Subcutaneous abdominal adipose tissue (tissue), 5 donors: Measurements from ENCODE around the gene PANK4.

Experiments
- H3K27ac ChIP-seq: one replicate; pipeline ENCODE4 v1.7.0; 2013; ENCODE audit warnings: low read depth, mild to moderate bottlenecking, inconsistent platforms, low read length, moderate library complexity
- H3K27me3 ChIP-seq, 5 donors: one replicate each; pipeline ENCODE4 v1.7.0; 2013; ENCODE audit warnings: low read length in 5 of 5, inconsistent platforms in 1 of 5; ENCODE audit not compliant: control insufficient read depth in 5 of 5, insufficient read depth in 4 of 5
- H3K36me3 ChIP-seq, 5 donors: one replicate each; pipeline ENCODE4 v1.7.0; 2013; ENCODE audit warnings: low read length in 5 of 5; ENCODE audit not compliant: control insufficient read depth in 5 of 5, insufficient read depth in 5 of 5
- H3K4me1 ChIP-seq, 5 donors: one replicate each; pipeline ENCODE4 v1.7.0; 2013; ENCODE audit warnings: low read length in 5 of 5, mild to moderate bottlenecking in 3 of 5, moderate library complexity in 1 of 5; ENCODE audit not compliant: control insufficient read depth in 5 of 5, insufficient read depth in 5 of 5
- H3K4me3 ChIP-seq, 5 donors: one replicate each; pipeline ENCODE4 v1.7.0; 2013; ENCODE audit warnings: low read length in 5 of 5, low read depth in 1 of 5
- H3K9ac ChIP-seq, 5 donors: one replicate each; pipeline ENCODE4 v1.7.0; 2013; ENCODE audit warnings: low read length in 5 of 5, mild to moderate bottlenecking in 4 of 5, moderate library complexity in 3 of 5
- H3K9me3 ChIP-seq, 5 donors: one replicate each; pipeline ENCODE4 v1.7.0; 2013; ENCODE audit warnings: low read length in 5 of 5; ENCODE audit not compliant: control insufficient read depth in 5 of 5
- donor health status: healthy.
- donor health status: healthy.
- donor health status: healthy.
- donor health status: healthy.
- donor health status: healthy.

The PANK4 gene

GRCh38 chr1:2513939-2514652 lies 12.3 kb downstream of the PANK4 start:
- H3K9me3 ChIP-seq: no peaks in the 10 kb centered on the region
- H3K4me3 ChIP-seq: no peak overlapping the region
- H3K27me3 ChIP-seq: no peaks in the 10 kb centered on the region
- H3K27ac ChIP-seq: no peak overlapping the region
- H3K9ac ChIP-seq: no peak overlapping the region
- H3K4me1 ChIP-seq: no peaks in the 10 kb centered on the region
- peaks cover 0 to 98% (median 97%) of the 10 kb centered on the region in 5 donors for H3K36me3 ChIP-seq

- no peak overlapping the region for H3K27ac ChIP-seq
- no peaks in the 10 kb centered on the region for H3K4me1 ChIP-seq
- H3K27me3 ChIP-seq: no peaks in the 10 kb centered on the region
- H3K36me3 ChIP-seq: peaks cover 0 to 97% (median 96%) of the 10 kb centered on the region in 5 donors
- H3K9ac ChIP-seq: no peak overlapping the region
- no peak overlapping the region for H3K4me3 ChIP-seq
- no peaks in the 10 kb centered on the region for H3K9me3 ChIP-seq
These were observed 13.5 kb downstream of the PANK4 start for GRCh38 chr1:2512862-2513421.

DNA sequence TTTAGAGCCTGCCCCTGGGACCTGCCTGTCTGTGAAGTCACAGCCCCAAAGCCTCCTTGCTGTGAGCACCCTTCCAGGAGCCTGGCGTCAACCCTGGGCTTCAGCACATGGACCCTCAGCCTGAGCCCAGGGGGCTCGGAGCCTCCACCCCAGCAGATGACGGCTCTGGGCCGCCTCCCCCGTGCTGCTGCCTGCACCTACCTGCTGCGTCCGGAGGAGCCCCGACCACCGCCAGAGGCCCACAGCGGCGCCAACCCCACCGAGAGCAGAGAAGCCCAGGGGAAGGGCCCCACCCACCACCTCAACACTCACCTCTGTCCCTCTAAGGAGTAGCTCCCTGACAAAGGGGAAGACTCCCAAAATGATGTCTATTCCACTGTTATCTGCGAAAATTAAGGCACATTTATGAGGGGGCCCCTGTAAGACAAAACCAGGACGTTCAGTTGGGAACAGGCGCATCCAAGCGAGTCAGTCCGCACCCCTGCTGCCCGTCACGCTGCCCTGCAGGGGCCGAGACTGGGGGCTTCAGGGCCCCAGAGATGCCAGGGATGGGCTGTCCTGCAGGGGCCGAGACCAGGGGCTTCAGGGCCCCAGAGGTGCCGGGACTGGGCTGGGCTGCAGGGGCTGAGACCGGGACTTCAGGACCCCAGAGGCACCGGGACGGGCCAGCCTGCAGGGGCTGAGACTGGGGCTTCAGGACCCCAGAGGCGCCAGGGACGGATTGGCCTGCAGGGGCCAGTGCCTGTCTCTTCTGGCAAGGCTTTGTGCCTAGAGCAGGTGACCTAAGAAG lies 15.8 kb downstream of the PANK4 start:
- H3K4me1 ChIP-seq: peaks cover 0 to 4% (median 0%) of the 10 kb centered on the region in 5 donors
- no peak overlapping the region for H3K27ac ChIP-seq
- H3K9ac ChIP-seq: no peak overlapping the region
- no peaks in the 10 kb centered on the region for H3K9me3 ChIP-seq
- peaks cover 0 to 81% (median 76%) of the 10 kb centered on the region in 5 donors for H3K36me3 ChIP-seq
- H3K4me3 ChIP-seq: no peak overlapping the region
- peaks cover 0 to 8% (median 4%) of the 10 kb centered on the region in 5 donors for H3K27me3 ChIP-seq

- no peak overlapping the region for H3K9ac ChIP-seq
- H3K27me3 ChIP-seq: peaks cover under 1 to 17% (median 10%) of the 10 kb centered on the region in 5 donors
- peaks cover 0 to 71% (median 66%) of the 10 kb centered on the region in 5 donors for H3K36me3 ChIP-seq
- no peak overlapping the region for H3K4me3 ChIP-seq
- H3K4me1 ChIP-seq: peaks cover 0 to 8% (median 3%) of the 10 kb centered on the region in 5 donors
- no peaks in the 10 kb centered on the region for H3K9me3 ChIP-seq
- no peak overlapping the region for H3K27ac ChIP-seq
These were observed 16.8 kb downstream of the PANK4 start for GRCh38 chr1:2509589-2509988.

- peaks cover 0 to 10% (median 3%) of the 10 kb centered on the region in 5 donors for H3K4me1 ChIP-seq
- H3K27ac ChIP-seq: no peak overlapping the region
- no peaks in the 10 kb centered on the region for H3K9me3 ChIP-seq
- peaks cover 6 to 23% (median 17%) of the 10 kb centered on the region in 5 donors for H3K27me3 ChIP-seq
- H3K9ac ChIP-seq: no peak overlapping the region
- no peak overlapping the region for H3K4me3 ChIP-seq
- peaks cover 0 to 65% (median 60%) of the 10 kb centered on the region in 5 donors for H3K36me3 ChIP-seq
These were observed 17.6 kb downstream of the PANK4 start for GRCh38 chr1:2508751-2509150.

DNA sequence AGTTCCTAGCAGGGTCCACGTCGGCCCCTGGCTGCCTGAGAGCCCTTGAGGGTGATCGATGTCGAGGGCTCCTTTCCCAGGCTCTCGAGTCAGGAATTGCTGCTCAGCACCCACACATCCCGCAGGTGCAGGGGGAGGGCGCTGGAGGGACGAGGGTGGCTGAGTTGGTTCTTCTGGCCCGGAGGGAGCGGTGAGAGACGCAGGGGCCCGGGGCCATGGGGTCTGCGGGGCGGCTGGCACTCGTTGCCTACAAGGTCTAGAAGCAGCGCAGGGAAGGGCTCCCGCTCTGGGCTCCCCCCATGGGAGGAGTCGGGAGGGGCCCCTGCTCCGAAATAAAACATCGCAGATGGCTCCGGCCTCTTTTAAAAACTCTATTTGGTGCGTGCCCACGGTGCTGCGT lies 18.2 kb downstream of the PANK4 start:
- H3K36me3 ChIP-seq: peaks cover 0 to 59% (median 54%) of the 10 kb centered on the region in 5 donors
- no peak overlapping the region for H3K9ac ChIP-seq
- no peak overlapping the region for H3K4me3 ChIP-seq

DNA sequence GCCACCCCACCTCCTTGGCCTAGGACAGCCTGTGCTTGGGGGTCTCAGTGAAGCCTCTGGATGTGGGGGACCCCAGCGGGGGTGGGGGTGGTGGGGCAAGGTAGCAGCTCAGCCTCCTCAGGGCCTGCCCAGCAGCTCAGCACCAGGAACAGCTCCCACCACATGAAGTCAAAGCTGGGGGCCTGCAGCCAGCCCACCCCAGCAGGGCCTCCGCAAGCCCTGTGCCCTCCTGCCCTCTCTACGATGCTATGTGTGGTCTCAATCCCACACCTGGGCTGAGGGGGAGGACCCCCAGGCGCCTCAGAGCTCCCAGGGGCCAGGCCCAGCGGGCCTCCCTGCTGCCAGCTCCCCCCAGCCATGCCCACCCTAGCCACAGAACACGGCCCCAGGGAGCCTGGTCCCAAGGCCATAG lies 18.6 kb downstream of the PANK4 start:
- Histone ChIP-seq H3K27ac (no peak overlapping the region), H3K4me1 (peaks cover 0 to 10% (median 3%) of the 10 kb centered on the region in 5 donors), H3K27me3 (peaks cover 12 to 28% (median 23%) of the 10 kb centered on the region in 5 donors), H3K36me3 (peaks cover 0 to 55% (median 50%) of the 10 kb centered on the region in 5 donors), H3K4me3 (no peak overlapping the region), H3K9ac (no peak overlapping the region), H3K9me3 (no peaks in the 10 kb centered on the region)

More for the DNA sequence above, 18.2 kb downstream of the PANK4 start:
- Histone ChIP-seq H3K27me3 (peaks cover 8 to 24% (median 18%) of the 10 kb centered on the region in 5 donors), H3K4me1 (peaks cover 0 to 10% (median 3%) of the 10 kb centered on the region in 5 donors), H3K9me3 (no peaks in the 10 kb centered on the region), H3K27ac (no peak overlapping the region)

- H3K4me1 ChIP-seq: peaks cover 0 to 10% (median 3%) of the 10 kb centered on the region in 5 donors
- H3K36me3 ChIP-seq: peaks cover 0 to 47% (median 43%) of the 10 kb centered on the region in 5 donors
- no peaks in the 10 kb centered on the region for H3K9me3 ChIP-seq
- H3K27ac ChIP-seq: no peak overlapping the region
- H3K27me3 ChIP-seq: peaks cover 16 to 31% (median 27%) of the 10 kb centered on the region in 5 donors
- H3K4me3 ChIP-seq: no peak overlapping the region
- no peak overlapping the region for H3K9ac ChIP-seq
These were observed 19.4 kb downstream of the PANK4 start for GRCh38 chr1:2506901-2507565.

GRCh38 chr1:2506007-2506860 lies 20.2 kb downstream of the PANK4 start:
- Histone ChIP-seq H3K4me3 (no peak overlapping the region), H3K4me1 (peaks cover 0 to 10% (median 3%) of the 10 kb centered on the region in 5 donors), H3K27me3 (peaks cover 23 to 39% (median 35%) of the 10 kb centered on the region in 5 donors), H3K9me3 (no peaks in the 10 kb centered on the region), H3K9ac (no peak overlapping the region), H3K27ac (no peak overlapping the region), H3K36me3 (peaks cover 0 to 39% (median 35%) of the 10 kb centered on the region in 5 donors)
